HG03342 (cell line): ENCODE data around the gene RAP1B.
"Not testable (repeated sequence)": the region's sequence is repeated elsewhere in the genome, so short reads cannot be mapped to it uniquely, and the experiment has no call there.

Source experiments
- ATAC-seq: cut with Tn5 transposase; IDR thresholded peaks from one replicate; pipeline ENCODE4 v1.9.1; 2021; ENCODE audit warnings: mild to moderate bottlenecking, moderate library complexity; ENCODE audit not compliant: unreplicated experiment

Gene RAP1B

GRCh38 chr12:68631227-68631626, 20.5 kb downstream of the RAP1B start:
- ATAC-seq: no peak

DNA sequence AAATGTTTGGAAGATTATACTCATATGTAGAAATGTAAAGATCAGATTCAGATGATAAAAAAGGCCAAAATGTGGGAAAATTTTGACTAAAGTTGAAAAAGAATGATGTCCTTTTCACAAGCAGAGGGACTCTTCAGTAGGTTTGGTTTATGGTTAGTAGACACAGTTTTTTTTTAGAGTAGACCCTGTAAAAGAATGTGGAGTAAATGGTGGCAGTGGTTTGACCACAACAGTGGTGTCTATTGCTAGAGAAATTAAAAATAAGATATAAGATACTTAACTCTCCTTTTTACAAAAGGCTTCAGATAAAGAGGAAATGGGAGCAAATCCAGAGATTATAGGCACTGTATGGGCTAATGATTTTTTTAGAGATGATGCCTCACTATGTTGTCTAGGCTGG, 21.8 kb downstream of the RAP1B start:
- no peak for ATAC-seq

DNA sequence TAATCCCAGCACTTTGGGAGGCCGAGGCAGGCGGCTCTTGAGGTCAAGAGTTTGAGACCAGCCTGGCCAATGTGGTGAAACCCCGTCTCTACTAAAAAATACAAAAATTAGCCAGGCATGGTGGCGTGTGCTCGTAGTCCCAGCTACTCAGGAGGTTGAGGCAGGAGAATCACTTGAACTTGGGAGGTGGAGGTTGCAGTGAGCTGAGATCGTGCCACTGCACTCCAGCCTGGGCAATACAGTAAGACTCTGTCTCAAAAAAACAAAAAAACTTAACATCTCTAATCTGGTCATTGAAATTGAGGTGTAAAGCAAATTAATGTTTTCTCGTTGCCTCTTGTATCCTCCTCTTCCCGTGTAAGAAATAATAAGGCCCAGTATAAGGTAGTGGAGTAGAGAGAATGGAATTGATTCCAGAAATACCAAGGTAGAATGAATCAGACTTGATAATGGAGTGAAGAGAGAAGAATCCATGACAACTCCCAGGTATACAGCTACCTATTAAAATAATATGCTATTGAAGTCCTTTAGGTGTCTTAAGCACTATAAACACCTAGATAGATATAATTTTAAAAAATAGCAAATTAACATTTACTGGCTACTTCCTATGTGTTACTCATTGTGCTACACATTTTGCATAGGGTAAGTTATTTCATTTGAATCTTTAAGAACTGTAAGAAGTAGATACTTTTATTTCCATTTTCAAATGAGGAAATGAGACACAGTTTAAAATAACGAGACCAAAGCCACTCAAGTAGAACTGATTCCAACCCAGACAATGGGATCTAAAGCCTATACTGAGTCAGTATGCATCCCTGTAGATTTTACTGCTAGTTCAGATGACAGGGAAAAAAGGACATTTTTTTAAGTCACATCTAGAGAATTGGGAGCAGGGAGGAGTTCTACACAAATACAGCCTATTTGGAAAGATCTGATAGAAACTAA, 23.2 kb downstream of the RAP1B start:
- peak; percentile 41 for ATAC-seq

DNA sequence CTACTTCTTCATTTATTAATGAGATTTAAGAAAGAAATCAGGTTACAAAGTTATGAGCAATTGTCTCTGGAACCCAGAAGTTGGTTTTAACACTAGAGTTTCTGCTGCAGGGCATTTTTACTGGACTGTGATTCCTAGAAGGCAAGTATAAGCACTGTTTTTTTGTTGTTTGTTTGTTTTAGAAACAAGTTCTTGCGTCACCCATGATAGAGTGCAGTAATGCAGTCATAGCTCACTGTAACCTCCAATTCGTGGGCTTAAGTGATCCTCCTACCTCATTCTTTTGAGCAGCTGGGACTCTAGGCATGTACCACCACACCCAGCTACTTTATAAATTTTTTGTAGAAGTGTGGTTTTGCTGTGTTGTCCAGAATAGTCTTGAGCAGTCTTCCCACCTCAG, 25.6 kb downstream of the RAP1B start:
- no peak for ATAC-seq

DNA sequence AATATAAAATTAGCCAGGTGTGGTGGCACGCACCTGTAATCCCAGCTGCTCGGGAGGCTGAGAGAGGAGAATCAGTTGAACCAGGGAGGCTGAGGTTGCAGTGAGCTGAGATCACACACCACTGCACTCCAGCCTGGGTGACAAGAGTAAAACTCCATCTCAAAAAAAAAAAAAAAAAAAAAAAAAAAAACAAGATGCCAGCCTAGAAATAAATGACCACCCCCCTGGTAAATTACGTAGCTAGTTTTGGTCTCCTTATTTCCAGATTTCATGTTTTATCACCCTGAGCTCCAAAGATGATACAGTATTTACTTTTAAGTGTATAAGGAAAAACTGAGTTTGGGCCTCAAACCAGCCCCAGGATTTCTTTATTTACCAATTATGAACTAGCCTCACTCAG, 26.7 kb downstream of the RAP1B start:
- not testable (repeated sequence) for ATAC-seq

DNA sequence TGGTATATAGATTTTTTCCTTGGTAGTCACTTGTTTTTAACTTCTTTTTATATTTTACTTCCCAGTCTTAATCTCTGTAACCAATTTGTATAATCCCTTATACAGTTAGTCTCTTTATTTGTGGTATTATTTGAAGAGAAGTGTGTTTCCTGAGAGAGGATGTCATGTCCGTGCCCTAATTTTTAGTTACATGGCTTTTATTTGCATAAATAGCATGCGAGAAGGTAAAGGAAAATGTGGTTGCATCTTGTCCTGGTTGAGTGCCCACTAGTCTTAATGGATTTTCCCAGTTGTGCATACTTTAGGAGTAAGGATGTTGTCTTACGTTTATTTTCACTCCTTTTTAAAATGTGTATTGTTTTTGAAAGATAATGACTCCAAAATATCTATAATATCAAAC, 27.5 kb downstream of the RAP1B start:
- ATAC-seq: no peak

DNA sequence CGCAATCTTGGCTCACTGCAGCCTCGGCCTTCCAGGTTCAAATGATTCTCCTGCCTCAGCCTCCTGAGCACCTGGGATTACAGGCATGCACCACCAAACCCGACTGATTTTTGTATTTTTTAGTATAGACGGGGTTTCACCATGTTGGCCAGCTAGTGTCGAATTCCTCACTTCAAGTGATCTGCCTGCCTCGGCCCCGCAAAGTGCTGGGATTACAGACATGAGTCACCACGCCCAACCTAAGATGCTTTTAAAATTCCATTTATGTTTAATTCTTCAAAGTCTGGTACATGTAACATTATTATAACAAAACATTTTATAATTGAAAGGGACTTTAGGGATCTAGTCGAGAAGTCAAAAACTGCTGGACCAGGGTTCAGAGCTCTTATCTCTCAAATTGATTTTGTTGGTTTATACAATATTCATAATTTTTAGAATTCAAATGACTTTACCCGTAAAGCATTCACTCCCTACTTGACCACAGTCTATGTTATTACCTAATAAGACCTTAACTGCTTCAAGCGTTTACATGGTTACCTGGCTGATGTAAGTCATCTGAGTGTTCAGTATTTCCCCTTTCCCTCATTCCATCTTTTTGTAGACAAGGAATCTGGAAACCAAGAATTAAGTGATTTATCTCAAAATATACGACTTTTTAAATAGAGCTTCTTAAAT, 28.2 kb downstream of the RAP1B start:
- ATAC-seq: no peak

- ATAC-seq: no peak
Measured at GRCh38 chr12:68639396-68639767, 28.7 kb downstream of the RAP1B start.

DNA sequence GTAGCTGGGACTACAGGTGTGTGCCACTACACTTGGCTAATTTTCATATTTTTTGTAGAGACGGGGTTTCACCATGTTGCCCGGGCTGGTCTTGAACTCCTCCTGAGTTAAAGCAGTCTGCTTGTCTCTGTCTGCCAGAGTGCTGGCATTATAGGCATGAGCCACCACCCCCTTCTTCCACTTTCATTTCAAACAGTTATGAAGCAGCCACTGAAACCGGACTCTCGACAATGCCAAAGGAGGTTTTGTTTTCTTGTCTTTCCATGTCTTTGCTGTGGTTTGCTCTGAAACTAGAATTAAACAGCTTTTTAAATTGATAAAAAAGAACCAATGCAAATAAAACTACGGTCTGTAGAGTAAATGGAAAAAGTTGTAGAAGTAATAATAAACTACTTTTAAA, 30.4 kb downstream of the RAP1B start:
- peak; percentile 85 for ATAC-seq

- ATAC-seq: no peak
Measured at GRCh38 chr12:68646484-68646883, 35.8 kb downstream of the RAP1B start.

GRCh38 chr12:68647507-68647906, 36.8 kb downstream of the RAP1B start:
- no peak for ATAC-seq

GRCh38 chr12:68648179-68648578, 37.5 kb downstream of the RAP1B start:
- no peak for ATAC-seq

DNA sequence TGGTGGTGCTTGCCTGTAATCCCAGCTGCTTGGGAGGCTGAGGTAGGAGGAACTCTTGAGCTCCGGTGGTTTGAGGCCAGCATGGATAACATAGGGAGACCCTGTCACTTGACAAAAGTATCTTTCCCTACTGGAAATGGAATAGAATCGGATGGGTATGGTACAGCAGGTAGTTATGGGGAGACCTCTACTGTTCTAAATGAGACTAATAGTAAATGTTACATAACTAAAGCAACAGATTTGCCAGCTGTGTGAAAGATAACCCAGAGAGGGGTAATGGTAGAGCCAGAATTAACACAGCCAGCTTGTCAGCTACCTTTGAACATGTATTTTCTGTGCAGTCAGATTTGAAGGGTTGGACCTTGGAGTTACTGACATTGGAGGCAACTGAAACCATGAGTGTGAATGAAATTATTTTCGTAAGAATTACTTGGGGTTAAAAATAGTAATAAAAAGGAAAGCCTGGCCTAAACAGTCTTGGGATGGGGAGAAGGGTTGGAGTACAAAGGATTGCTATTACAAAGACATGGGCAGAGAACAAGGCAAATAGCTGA, 54.4 kb downstream of the RAP1B start:
- no peak for ATAC-seq

GRCh38 chr12:68667291-68667690, 56.6 kb downstream of the RAP1B start:
- no peak for ATAC-seq

DNA sequence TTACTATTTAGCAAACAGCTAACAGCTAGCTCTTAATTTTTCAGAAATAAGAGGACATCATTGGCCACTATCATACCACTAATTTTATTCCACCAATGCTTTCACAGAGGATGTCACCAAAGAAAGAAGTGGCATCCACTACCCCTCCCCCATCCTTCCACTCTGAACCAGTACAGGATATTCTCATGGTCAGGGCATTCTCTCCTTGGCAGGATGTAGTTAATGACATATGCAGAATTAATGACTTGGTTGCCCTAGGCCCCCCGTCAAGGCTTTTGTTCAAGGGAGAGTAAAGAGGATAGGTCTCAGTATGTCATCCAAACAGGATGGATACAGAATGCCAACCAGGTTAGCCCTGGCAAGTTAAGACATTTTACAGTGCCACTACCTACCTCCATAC, 57.2 kb downstream of the RAP1B start:
- no peak for ATAC-seq

DNA sequence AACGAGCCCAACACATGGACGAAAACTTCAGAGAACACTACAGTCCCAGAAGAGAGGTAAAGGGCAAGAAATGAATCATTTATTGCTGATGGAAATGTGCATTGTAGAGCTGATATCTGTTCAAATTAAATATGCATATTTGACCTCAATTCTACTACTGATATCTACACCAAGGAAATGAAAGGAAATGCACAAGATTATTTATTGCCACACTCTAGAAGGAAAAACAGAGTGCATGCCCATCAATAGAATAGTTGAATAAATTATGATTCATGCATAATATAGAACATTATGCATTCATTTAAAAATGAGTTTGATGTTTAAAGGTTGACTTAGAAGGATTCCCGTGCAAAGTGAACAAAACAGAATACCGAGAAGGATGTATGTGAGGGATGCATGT, 60.5 kb downstream of the RAP1B start:
- ATAC-seq: no peak

GRCh38 chr12:68673788-68674187, 63.1 kb downstream of the RAP1B start:
- no peak for ATAC-seq

DNA sequence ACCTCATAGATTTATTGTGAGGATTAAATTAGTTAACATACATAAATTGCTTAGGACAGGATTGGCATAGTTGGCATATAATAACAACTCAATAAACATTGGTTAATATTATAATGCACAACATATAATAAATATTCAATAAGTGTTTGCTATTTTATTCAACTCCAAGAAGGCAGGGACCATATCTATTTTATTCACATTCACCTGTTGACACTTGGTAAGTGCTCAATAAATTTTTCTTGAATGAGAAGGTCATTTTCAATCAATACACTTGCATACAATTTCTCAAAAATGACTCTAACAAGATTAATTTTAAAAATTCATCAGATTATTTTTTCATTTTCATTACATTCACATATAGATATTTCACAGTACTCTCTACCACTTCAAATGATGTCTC, 63.7 kb downstream of the RAP1B start:
- no peak for ATAC-seq

DNA sequence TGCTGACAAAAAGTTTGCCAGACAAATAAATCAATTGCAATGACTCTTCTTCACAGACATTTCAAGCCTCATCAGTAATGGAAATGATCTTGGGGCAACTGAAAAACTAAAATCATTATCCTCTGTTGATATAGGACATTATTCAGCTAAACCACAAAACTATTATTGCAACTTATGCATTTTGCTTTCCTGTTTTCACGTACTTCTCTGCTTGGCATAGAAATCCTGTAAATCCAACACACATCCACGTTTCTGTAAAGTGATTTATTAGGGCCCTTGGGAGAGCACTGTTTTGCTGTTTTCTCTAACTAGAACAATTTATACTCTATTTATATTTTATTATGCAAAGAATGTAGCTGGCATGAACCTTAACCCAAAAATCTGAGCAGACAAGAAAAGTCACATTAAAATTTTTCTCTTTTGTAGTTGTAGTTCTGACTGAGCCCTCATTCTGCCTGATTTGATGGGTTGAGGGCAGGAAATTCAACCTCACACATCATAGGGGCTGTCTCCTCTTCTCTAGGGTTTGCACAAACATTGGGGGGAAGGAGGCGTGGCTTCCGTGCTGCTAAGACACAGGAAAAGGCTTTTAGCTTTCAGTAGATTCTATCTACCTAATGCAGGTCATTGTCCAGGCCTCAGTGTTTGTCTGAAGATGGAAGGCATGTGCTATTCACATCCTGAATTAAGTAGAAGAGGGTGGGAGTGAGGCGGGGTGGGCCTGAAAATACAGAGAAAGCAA, 64.6 kb downstream of the RAP1B start:
- no peak for ATAC-seq

DNA sequence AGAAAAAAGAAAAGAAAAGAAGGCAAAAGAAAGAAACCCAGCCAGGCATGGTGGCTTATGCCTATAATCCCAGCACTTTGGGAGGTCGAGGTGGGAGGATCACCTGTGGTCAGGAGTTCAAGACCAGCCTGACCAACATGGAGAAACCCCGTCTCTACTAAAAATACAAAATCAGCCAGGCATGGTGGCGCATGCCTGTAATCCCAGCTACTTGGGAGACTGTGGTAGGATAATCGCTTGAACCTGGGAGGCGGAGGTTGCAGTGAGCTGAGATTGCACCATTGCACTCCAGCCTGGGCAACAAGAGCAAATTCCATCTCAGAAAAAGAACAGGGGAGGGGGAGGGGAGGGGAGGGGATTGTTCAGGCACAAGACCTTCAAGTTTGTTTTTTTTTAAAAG, 66.2 kb downstream of the RAP1B start:
- not testable (repeated sequence) for ATAC-seq

GRCh38 chr12:68686262-68686594, 75.5 kb downstream of the RAP1B start:
- peak; percentile 2 for ATAC-seq
